HG03571 (cell line): ENCODE data around the gene TXNDC9.
A peak's percentile ranks its signal among the peaks of the same experiment; 100 is the strongest.
"Not testable (repeated sequence)": the region's sequence is repeated elsewhere in the genome, so short reads cannot be mapped to it uniquely, and the experiment has no call there.

ENCODE experiments used
- ATAC-seq: cut with Tn5 transposase; IDR thresholded peaks from one replicate; pipeline ENCODE4 v1.9.1; 2021; ENCODE audit not compliant: unreplicated experiment

The TXNDC9 gene

DNA sequence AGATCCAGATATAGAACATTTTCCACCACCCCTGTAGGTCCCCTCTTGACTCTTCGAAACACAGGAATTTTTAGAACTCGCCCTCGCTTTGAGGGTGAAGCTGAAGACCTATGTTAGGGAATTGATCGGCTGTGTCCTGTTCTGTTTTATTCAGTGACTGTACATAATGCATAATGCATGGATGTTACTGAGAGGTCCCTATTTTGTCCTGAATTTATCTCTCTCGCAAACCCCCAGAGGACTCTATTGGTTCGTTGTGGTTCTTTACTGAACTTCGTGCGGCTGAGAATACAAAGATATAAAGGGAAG is 625 bp upstream of the TXNDC9 start:
- peak; percentile 7 for ATAC-seq

DNA sequence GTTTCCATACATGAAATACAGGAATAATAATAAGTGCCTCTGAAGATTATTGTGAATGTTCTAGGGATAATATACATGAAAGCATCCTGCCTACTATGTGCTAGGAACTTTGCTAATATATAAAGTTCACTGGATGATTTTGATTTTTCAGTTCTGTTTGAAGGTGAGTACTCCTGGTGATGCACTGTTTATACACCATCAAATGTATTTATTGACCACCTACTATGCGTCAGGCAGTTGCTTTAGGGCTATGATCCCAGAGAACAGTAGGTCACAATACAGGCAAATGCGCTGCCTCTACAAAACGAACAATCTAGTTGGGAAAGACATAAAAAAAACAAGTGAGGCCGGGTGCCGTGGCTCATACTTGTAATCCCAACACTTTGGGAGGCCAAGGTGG is 10.7 kb downstream of the TXNDC9 start:
- ATAC-seq: no peak

DNA sequence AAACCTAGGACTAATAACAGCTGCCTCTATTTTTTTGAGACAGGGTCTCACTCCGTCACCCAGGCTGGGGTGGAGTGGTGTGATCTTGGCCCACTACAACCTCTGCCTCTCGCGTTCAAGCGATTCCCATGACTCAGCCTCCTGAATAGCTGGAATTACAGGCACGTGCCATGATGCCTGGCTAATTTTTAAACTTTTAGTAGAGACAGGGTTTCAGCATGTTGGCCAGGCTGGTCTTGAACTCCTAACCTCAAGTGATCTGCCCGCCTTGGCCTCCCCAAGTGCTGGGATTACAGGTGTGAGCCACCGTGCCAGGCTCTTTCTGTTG is 18.3 kb downstream of the TXNDC9 start:
- not testable (repeated sequence) for ATAC-seq

DNA sequence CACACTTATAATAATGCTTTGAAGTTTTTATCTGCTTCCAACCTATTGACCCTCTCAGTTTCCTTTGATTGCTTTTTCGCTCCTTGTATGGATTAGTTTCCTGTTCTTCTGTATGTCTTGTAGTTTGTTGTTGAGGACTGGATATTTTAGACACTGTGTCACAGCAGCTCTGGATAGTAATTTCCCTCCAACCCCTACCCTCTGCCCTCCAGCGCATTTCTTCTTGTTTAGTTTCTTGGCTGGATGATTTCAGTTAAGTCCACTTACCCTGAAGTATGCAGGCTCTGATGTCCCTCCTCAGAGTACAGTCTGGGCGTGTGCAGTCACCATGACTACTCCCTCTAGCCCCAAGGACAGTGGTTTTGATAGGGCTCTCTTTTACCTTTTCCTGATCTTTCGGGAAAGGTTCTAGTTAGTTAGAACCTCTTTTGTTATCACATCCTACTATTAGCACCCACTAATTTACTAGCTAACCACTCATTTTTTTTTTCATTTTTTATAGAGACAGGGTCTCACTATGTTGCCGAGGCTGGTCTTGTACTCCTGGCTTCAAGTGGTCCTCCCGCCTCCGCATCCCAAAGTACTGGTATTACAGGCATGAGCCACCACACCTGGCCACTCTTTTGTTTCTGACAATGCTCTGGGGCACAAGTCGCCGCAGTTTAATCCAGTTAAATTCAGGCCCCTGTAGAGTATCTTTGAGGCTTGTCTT is 18.8 kb downstream of the TXNDC9 start:
- ATAC-seq: no peak

- ATAC-seq: not testable (repeated sequence)
Measured at GRCh38 chr2:99301097-99301496, 35.0 kb downstream of the TXNDC9 start, which contains the start of gene LYG1. Gene LYG1, minus strand, starts transcription at chr2:99301197. Its CDS starts 5,527 bp downstream, at chr2:99295670.

- ATAC-seq: no peak
Measured at GRCh38 chr2:99299580-99299979, 36.6 kb downstream of the TXNDC9 start.

- ATAC-seq: no peak
Measured at GRCh38 chr2:99297994-99298393, 38.1 kb downstream of the TXNDC9 start.

DNA sequence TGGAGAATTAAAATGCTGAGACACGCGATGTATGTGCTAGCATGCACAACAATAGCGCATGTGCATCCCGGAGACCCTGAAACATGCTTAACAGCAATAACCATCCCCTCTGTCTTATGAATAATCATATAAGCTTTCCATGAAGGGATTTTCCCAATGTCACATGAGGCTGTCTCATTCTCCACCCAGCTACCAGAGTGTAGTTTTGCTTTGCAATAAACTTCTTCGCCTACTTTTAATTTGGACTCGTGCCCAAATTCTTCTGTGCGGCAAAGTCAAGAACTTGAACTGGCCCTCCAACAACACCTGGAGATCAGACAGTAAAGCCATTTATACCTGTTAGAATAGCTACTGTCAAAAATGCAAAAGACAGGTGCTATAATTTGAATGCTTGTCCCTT is 50.6 kb downstream of the TXNDC9 start:
- ATAC-seq: no peak

- ATAC-seq: no peak
Measured at GRCh38 chr2:99279969-99280695, 56.0 kb downstream of the TXNDC9 start.

DNA sequence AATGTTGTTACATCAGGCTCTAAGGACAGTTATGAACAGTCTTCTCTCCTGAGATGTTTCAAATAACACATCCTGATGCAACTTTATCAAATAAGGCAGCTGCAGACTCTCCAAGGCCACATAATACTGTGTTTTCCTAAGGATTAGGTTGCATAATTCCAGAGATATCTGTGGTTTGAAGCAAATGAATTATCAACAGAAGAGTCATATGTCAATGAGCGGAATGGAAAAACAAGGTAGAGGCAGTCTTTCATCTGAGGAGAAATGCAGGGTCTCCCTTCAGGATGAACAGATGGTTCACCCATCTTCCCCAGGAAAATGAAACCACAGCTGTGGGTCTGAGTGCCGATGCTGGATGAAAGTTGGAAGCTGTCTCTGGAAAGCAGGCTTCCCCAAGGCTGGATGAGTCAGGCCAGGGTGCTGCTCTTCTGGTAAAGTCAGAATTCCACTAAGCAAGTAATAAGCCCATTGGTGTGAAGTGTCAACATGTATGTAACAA is 57.3 kb downstream of the TXNDC9 start:
- ATAC-seq: no peak

- ATAC-seq: not testable (repeated sequence)
Measured at GRCh38 chr2:99278195-99278765, 57.9 kb downstream of the TXNDC9 start.

- no peak for ATAC-seq
Measured at GRCh38 chr2:99275882-99276281, 60.3 kb downstream of the TXNDC9 start.
